ENCODE data around the gene CHTF18. TPM values are rescaled to one million over a fixed set of nuclear protein-coding genes. Genes with fewer than 3 reads are reported as not detected.
A peak's percentile ranks its signal among the peaks of the same experiment; 100 is the strongest.

CHTF18 gene
- total and polyA plus RNA-seq, 9 of the 15 experiments (the other 6 are each of a cell fraction or from before 2014, with no cell fraction given), result 2.5 to 123 (median 17.0) TPM

DNA sequence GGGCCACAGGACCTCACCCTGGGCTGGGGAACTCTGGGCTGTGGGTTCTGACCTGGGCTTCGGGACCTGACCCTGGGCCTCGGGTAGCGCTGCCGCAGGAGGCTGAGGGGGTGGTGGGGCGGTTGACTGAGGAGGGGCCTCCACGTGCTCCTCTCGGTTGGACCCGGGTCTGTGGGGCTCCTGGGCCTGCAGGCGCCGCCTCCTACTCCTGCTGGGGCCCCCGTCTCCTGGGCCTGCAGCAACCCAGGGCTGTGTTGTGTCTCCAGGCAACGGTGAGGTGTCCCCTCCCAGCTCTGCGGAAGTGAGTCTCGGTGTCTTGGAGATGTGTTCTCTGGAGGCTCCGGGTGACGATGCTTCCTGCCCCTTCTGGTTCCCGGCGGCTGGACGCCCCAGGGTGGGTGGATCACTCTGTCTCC lies 53.6 kb downstream of the CHTF18 start (continued):
- no peak for TF ChIP-seq AFF1 (IDR thresholded peaks at IDR 0.05; ENCODE audit: low read depth in 1 of 2, partially characterized antibody in 2 of 2)
- TF ChIP-seq HOXB6 (CRISPR knock-in tag; IDR thresholded peaks at IDR 0.05; ENCODE audit: borderline replicate concordance), result no peak
- TF ChIP-seq MIER1 (IDR thresholded peaks at IDR 0.05; ENCODE audit: low read depth), result no peak
- peak; percentile 60; the same call in 1 of the 2 replicates for TF ChIP-seq GABPB1 (CRISPR knock-in tag; IDR thresholded peaks at IDR 0.05)

GRCh38 chr16:842711-843560 lies 54.5 kb downstream of the CHTF18 start:
- no peak overlapping the region for H3K27ac ChIP-seq (ENCODE audit: extremely low read depth, low read depth, low read length)
- 0 out of 4 replicates have a peak overlapping the region, but pooled peaks of 1 of the 2 experiments have one; percentile 35 for H3K9ac ChIP-seq (ENCODE audit: insufficient read depth in 1 of 2, low read depth in 2 of 2, low read length in 2 of 2)
- no peak overlapping the region for H3K4me3 ChIP-seq
- BruUV-seq (replicated peaks), result no TSS peak
- no peaks in the 10 kb centered on the region for H3K9me1 ChIP-seq (ENCODE audit: control insufficient read depth, insufficient read depth, low read length)
- intact Hi-C loops (cut with micrococcal nuclease) (no loop called here), in situ Hi-C loops (cut with MboI) (no loop called here)
- ChIA-PET POLR2A (interaction anchor here (0.5 kb wide), 1 partner anchor 176 kb away, joined by 4 read pairs; no protein-coding TSS in a partner anchor), CTCF (ENCODE audit: low intra/inter-chr PET ratio) (no interaction called here)
- no peak overlapping the region; the same call in 1 of the 2 replicates for H2AFZ ChIP-seq (ENCODE audit: low read depth, low read length)
- peaks cover 35 to 87% of the 10 kb centered on the region in 2 experiments; a peak in 4 of 5 replicates for H3K27me3 ChIP-seq (ENCODE audit: control insufficient read depth in 2 of 2, insufficient read depth in 2 of 2, low read length in 2 of 2)
- FAIRE-seq (no peak), ATAC-seq (no peak), DNase-seq (ENCODE audit: extremely low read depth in 1 of 4, low spot score in 3 of 4) (no peak)
- H3K9me3 ChIP-seq (replicated peaks; ENCODE audit: control insufficient read depth, insufficient read depth, low read depth, low read length), result no peaks in the 10 kb centered on the region
- WGBS (ENCODE audit: insufficient coverage, low coverage, missing lambda C conversion rate), result 18% methylated on average over 27 of the region's 33 CpGs
- H4K20me1 ChIP-seq (replicated peaks; ENCODE audit: control insufficient read depth, insufficient read depth, low read length), result no peaks in the 10 kb centered on the region
- H3K36me3 ChIP-seq (ENCODE audit: control insufficient read depth, insufficient read depth, low read length), result no peaks in the 10 kb centered on the region
- H3K4me1 ChIP-seq (replicated peaks in 1 of 2; ENCODE audit: control insufficient read depth in 2 of 2, insufficient read depth in 2 of 2, low read length in 2 of 2), result peaks cover 0 to 56% of the 10 kb centered on the region in 2 experiments; a peak in 2 of 5 replicates
- H3K79me2 ChIP-seq (ENCODE audit: control insufficient read depth, insufficient read depth, low read length), result no peaks in the 10 kb centered on the region
- H3K4me2 ChIP-seq (ENCODE audit: insufficient read depth, low read length), result no peak overlapping the region
- TF ChIP-seq KLF13 (tag; IDR thresholded peaks at IDR 0.05; ENCODE audit: borderline replicate concordance, low read depth) (no peak), BRCA1 (IDR thresholded peaks at IDR 0.05) (no peak), BRCA1 (CRISPR knock-in tag; IDR thresholded peaks at IDR 0.05) (no peak), CCAR2 (IDR thresholded peaks at IDR 0.05; ENCODE audit: low read depth, low read length) (no peak), STAG1 (CRISPR knock-in tag; IDR thresholded peaks at IDR 0.05; ENCODE audit: borderline replicate concordance) (no peak), ZBTB7A (IDR thresholded peaks at IDR 0.05; ENCODE audit: borderline replicate concordance, control insufficient read depth, low read depth, low read length) (no peak), SLC30A9 (CRISPR knock-in tag; IDR thresholded peaks at IDR 0.05) (no peak), VEZF1 (CRISPR knock-in tag; IDR thresholded peaks at IDR 0.05) (no peak), DPF2 (IDR thresholded peaks at IDR 0.05) (no peak), HNRNPLL (IDR thresholded peaks at IDR 0.05; ENCODE audit: low read depth, low read length, poor library complexity, severe bottlenecking) (no peak), MIER1 (IDR thresholded peaks at IDR 0.05; ENCODE audit: low read depth) (no peak)
